HG03469 (cell line): ENCODE measurements around the gene RGS5.
"Not testable (repeated sequence)": the region's sequence is repeated elsewhere in the genome, so short reads cannot be mapped to it uniquely, and the experiment has no call there.

ENCODE experiments used
- ATAC-seq: cut with Tn5 transposase; IDR thresholded peaks from one replicate; pipeline ENCODE4 v1.9.1; 2021; ENCODE audit warnings: mild to moderate bottlenecking, moderate library complexity, moderate number of reproducible peaks; ENCODE audit not compliant: unreplicated experiment

Gene RGS5, protein sequence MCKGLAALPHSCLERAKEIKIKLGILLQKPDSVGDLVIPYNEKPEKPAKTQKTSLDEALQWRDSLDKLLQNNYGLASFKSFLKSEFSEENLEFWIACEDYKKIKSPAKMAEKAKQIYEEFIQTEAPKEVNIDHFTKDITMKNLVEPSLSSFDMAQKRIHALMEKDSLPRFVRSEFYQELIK

DNA sequence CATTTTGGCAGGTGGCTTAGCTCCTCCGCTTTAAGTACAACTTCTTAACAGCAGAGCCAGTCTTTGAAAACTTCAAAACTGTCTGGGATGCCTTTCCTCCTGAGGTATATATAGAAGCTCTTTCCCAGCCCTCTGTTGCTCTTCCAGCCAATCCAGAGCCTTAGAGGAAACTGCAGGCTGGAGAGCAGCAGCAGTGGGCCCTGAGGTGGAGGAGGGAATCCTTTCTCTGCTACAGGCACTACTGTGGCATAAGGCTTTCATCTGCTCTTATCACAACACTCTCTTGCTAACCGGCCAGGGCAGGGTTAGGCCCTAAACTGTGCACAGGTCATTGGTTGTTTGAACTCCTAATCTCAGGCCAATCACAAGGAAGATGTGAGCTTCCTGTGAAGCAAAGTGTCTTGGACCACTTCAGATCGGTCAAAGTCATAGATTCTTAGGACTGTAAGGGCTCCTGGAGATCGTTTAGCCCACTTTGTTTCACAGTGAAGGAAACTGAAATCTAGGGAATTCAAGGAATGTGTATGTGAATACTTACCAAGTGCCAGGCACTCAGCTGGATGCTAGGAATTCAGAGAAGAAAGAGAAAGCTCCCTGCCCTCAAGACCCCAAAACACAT is at the start of gene RGS5:
Gene RGS5 (minus strand): TSS at position 84 of the 619 bp plus-strand sequence. CDS start 81 bp downstream, at position 3.
- no peak for ATAC-seq

DNA sequence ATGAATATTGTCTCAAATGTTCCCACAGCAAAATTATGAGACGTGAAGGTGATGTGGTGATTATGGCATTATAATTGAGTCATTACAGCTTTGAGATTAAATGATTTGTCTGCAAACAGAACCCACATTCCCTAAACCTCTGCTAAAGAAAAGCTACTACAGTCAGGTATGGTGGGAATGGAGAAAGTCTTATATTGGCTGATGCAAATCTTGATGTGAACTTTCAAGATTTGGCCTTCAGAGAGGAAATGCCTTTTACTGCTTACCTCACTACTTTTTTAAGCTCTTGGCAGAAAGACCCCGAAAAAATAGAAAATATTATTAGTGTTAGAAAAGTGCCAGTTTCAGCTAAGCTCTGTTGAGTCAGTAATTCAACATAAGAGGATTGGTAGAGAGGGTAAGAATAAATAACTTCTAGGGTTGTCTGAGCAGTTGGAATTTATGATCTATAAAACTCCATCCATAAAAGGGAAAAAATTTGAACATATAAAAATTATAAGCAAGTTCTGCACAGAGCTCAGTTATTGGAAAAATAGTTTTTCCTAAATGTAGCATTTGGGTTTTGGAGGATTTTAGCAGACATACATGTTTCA is 47.8 kb upstream of the RGS5 start:
- no peak for ATAC-seq

DNA sequence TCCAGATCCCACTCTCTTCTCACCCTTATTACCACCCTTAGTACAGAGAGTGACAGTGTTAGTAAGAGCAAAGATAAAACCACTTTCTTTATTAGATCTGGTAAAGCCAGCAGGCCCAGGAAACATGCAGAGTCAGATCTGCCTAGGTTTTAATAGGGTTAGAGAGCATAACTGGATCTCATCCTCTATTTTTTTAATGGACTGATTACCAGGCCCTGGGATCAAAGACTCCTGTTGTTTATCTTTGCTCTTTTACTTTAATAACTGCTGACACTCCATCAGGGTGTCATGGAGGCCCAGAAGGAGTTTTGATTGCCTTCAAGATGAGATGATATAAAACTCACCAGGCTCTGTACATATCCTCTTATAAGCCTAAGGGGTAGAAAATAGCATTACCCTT is 45.3 kb upstream of the RGS5 start:
- no peak for ATAC-seq

DNA sequence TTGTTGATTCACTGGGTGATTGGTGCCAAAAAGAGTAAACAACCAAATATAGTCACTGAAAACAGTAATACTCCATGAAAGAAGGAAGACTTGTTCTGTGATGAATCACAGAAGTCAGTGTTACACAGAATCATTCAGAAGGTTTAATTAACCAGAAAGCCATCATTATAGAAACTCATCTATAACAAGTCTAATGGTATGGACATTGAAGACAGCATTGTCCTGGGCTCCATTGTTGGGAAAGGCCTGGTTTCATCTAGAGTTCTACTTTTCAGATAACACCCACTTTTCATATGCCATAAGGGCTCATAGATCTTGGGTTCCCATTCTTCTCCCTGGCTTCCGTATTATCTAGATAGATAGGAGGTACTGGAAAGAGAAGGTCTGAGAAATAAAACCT is 41.9 kb upstream of the RGS5 start:
- not testable (repeated sequence) for ATAC-seq

DNA sequence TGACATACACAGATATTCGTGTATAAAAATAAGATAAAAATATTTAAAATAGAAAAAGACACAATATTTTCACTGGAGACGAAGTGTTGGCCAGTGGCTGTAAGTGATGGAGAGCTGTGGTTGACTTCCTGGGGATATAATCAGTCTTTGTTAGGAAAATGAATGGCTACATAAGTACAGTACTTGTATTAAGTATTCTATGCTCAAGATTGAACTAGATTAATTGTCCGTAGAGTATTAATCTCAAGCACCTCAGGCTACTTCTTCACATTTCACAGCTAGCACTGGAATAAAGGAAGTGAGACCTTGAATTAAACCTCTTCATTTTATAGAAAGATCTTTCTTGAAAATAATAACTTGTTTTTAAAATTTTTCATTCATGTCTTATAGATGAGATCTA is 39.0 kb upstream of the RGS5 start:
- ATAC-seq = no peak

DNA sequence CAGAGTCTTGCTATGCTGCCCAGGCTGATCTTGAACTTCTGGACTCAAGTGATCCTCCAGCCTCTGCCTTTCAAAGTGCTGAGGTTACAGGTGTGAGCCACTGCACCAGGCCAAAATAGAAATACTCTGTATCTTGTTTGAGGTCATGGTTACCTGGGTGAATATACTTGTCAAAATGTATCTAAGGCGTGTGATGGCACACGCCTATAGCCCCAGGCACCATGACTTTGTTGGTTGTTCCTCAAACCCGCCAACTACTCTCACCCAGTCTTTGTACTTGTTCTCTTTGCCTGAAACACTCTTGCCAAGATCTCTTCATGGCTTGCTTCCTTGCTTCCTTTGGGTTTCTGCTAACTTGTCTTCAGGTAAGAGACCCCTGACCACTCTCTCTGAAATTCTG is 38.0 kb upstream of the RGS5 start:
- ATAC-seq = no peak

DNA sequence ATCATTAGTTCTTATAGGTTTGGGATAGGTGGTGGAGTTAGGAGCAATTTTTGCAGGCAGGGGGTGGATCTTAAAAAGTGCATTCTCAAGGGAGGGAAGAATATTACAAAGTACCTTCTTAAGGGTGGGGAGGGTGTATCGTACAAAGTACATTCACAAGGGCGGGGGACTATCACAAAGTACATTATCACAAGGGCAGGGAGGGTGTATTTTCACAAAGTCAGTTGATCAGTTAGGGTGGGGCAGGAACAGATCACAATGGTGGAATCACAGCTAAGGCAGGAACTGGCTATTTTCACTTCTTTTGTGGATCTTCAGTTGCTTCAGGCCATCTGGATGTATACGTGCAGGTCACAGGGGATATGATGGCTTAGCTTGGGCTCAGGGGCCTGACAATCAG is 30.9 kb upstream of the RGS5 start:
- ATAC-seq = not testable (repeated sequence)

DNA sequence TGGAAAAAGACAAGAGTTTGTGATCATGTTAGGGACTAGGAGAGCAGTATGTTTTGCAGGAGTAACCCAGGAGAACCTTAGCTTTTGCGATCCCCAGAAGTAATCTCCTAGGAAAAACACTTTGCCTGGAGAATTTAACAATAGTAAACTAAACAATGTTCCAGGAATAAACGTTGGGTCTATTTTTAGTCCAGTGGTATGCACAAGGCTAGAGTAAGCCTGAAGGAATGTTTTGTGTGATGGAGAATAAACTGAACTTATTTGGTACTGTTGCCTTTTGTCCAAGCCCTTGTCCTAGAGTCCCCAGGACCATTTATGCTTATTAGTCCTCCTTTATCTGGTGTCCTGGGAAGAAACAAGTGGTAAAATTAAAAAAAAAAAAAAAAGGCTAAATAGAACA is 28.7 kb upstream of the RGS5 start:
- no peak for ATAC-seq

DNA sequence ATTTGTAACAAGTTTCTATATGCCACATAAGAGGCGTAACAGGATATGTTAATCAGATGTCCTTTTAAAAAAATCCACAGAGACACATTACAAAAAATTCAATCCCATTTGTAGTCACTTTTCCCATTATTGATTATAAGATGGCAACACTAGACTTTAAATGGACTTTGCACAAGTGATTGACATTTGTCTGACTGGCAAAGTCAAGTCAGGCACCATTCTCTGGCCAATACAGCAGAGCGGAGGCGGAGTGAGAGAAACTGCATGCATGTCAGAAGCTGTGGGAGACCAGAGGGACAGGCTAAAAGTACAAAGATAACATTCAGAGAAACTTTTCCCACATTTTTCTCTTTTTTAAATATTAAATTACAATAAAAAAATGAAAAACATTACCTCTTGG is 28.1 kb upstream of the RGS5 start:
- no peak for ATAC-seq

DNA sequence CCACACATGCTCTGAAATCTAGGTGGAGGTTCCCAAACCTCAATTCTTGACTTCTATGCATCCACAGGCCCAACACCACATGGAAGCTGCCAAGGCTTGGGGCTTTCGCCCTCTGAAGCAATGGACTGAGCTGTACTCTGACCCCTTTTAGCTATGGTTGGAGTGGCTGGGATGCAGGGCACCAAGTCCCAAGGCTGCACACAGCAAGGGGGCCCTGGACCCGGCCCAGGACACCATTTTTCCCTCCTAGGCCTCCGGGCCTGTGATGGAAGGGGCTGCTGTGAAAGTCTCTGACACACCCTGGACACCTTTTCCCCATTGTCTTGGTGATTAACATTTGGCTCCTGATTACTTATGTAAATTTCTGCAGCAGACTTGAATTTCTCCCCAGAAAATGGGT is 25.6 kb upstream of the RGS5 start:
- ATAC-seq = not testable (repeated sequence)

DNA sequence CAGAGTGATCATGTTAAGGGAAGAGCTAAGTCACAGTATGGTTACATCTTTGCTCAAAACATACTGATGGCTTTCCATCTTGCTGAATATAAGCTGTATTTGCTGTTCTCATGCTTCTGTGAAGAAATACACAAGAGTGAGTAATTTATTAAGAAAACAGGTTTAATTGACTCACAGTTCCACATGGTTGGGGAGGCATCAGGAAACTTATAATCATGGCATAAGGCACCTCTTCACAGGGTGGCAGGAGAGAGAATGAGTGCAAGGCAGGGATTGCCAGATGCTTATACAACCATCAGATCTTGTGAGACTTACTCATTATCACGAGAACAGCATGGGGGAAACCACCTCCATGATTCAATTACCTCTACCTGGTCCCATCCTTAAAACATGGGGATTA is 24.4 kb upstream of the RGS5 start:
- no peak for ATAC-seq

DNA sequence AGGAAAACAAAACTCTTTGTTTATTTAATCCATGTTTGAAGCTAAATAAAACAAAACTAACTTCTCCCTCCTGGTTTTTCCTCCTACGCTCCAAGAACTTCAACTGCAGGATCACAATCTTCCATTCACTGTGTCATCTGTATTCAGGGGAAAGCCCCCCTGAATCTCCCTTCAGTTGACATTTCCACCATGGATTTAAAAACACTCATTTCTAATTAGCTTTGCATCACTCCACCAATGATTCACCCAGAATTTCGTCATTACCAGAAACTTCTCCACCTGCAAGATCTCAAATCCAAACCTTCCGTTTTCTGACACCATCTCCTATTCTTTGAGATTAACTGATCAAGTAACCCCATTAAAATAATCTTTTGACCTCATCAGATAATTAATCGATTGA is 10.9 kb upstream of the RGS5 start:
- ATAC-seq = no peak

DNA sequence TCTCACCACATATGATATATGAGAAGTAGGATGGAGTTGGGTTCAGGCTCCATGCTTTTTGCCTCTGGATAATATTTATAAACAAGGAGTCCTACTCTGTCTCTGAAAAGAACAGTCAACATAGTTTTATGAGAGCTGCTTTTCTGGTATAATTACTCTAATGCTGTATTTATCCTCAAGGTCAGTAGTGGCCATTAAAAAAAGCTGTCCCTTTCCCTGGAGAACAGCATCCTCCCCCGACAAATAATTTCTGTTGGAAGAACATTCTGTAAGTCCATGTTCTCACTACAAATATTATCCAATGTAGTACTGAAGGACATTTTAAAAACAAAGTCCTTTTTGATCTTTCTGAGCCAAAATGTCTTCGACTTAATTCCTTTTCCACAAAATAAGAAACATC is 9.0 kb upstream of the RGS5 start:
- no peak for ATAC-seq

DNA sequence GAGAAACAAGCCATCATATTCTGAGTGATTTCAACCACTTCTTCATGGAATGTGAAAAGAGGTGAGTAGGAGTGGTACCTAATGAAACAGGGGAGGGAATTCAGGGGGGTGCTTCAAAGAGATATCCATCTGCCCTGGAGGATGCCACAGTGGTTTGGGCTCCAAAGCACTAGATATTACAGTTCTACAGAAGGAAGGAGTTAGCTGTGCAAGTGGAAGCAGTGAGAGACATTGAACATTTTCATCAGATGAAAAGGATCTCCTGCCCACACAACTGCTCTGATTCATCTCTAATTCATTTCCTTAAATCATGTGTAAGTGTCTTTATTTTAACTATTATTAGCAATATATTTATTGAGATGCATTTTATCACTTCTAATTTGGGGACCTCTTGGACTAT is 2.8 kb upstream of the RGS5 start:
- no peak for ATAC-seq

DNA sequence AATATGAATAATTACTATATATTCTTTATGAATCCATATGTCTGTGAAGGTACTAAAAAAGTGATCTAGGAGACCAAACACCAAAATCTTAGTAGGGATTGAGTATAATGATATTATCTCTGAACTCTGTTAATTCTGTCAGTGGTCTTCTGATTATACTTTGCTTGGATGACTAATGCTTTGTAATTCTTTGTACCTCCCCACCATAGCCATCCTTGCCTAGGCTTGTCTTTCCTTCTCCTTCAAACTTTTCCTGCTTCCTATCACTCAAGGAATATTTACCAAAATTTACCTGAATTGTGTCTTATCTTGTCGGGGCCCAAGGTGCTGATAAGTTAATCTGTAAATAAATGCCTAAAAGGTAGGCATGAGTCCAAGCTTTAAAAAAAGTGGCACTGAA is 845 bp upstream of the RGS5 start:
- ATAC-seq = no peak

DNA sequence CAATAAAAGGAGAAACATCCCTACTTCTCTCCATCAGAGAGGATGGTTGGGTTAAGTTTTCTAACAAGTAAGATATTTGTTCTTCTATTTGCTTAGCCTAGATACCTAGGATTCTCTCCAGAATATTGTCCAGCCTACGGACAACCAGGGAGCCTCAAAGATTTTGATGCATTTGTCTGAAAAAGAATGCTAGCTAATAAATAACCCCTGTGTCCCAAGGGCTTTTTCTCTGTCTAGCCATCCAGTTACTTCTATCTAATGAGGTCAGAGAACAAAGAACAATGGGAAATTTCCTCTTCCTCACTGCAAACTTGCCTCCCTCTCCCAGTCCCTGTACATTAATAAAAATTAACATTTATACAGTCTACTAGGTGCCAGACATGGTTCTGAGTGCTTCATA is 810 bp downstream of the RGS5 start:
- no peak for ATAC-seq

DNA sequence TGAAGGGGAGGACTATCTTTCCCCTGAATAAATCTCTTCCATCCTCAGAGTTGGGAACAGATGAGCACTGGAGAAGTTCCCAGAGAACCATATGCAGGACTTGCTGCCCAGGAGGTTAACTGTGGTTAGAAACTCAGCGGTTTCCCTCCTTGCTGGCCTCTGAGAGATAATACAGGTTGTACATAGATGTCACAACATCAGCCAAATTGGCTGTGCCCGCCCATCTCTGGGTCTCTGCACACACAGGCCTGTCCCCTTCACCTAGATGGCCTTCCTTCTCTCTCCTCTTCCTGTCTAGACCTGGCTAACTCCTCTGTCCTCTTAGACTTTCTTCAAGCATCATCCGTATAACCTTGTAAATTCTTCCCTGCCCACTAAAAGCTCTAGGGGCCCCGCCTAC is 5.7 kb downstream of the RGS5 start:
- ATAC-seq = no peak

DNA sequence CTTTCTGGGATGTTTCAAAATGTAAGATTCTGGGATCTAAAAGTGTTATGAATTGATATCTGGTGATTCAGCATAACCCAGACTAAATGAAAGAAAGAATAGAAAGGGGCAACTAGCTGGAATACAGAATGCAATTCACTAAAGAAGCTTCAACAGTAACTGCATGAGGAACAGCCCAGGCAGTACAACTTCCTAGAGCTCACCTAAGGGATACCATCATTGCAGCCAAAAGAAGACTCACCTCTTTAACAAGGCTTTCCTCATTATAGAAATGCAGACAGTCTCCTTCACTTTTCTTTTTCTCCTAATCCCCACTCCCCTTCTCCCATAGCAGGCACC is 6.3 kb downstream of the RGS5 start:
- no peak for ATAC-seq

DNA sequence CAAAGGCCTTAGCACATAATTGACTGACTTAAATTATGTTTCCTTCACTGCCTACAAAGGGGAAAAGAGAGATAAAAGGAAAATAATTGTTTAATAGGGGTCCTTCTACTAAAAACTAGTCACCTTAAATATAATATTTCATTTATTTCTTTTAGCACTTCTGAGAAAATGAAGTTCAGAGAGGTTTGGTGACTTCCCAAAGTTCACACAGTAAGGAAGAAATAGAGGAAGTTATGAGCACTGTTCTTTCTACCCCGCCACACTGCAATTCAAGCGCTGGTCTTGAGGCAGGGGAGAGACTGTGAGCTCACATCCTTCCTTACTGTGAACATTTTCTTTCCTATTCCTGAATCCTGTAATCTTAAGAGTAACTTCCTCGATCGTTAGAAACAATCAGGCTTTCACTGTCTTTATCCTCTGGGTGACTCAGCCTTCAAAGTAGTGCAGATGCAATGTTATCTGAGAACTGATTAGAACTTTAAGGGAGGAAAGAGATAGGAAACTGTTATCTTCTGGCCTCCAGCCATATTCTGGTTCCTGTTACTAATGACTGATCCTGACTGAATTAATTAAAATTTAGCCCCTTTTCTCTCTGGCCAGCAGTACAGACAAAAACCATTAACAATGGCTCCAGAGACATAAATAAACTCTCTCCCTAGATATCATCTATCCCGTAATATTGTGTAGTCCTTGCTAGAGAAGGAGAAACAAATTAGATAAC is 6.8 kb downstream of the RGS5 start:
- ATAC-seq = no peak

DNA sequence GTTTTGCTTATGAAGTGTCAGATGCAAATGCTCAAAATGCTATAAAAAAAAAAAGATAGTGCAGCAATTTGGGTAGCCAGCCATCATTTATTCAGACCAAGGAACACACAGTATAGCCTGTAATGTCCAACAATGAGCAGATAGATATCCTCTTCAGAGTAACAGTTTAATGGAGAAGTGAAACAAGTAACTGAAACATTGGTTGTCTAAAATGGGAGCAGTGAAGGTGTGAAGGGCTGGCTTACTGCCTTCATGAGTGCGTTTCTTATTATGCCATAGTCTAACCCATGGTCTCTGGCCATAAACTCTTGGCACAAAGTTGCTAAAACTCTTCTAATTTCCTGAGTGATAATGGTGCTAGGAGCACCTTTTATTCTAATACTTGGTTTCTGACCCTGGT is 11.4 kb downstream of the RGS5 start:
- ATAC-seq = no peak

DNA sequence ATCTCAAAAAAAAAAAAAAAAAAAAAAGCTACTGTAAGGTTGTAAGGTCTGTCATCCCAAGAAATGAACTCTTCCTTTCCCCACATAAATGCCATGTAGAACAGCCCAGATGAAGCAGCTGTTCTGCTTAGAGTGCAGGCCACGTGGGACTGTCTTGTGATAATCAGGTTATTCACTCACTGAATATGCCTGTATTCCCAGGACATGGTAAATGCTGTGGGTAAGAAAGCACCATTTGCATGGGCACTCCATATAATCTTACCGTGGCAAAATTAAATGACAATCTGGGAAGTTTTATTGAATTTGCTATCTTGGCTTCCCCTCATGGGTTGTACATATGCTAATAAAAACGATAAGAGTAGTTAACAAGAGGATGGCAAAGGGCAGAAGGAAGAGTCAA is 13.8 kb downstream of the RGS5 start:
- no peak for ATAC-seq

DNA sequence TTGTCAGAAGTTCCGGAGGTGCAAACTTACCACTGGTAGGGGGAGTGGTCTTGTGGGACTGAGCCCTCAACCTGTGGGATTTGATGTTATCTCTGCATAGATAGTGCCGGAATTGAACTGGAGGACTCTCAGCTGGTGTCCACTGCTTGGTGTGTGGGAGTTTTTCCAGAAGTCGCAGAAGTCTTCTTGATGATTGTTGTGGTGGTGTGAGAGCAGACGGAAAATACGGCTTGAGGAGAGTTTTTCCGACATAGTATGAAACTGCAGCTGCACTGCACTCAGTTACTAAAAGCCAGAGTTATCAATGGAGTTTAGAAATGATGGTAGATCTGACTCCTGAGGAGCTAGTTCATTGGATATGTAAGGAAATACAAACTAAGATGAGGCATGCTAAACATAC is 14.9 kb downstream of the RGS5 start:
- ATAC-seq = no peak
